ENCODE measurements around the gene MAGI2.

Gene MAGI2

GRCh38 chr7:79425665-79426064 is 27.8 kb downstream of the MAGI2 start:
- no peak overlapping the region for H3K4me3 ChIP-seq (ENCODE audit: low read length in 2 of 2)
- no CpG with 5 or more reads among the region's 7 CpGs for whole genome bisulfite sequencing, 2 donors (ENCODE audit: extremely low coverage in 2 of 2, insufficient read length in 2 of 2, insufficient replicate concordance in 1 of 2)

GRCh38 chr7:79421751-79422150 is 31.7 kb downstream of the MAGI2 start:
- Histone ChIP-seq H2AK5ac (ENCODE audit: low read depth, low read length) (no peak overlapping the region), H2BK12ac (ENCODE audit: low read length) (no peak overlapping the region), H3K18ac (ENCODE audit: low read length) (no peak overlapping the region), H3K9me3 (replicated peaks in 1 of 2; ENCODE audit: control insufficient read depth in 2 of 2, insufficient read depth in 1 of 2, low read depth in 1 of 2, low read length in 2 of 2) (no peaks in the 10 kb centered on the region), H3K9ac (ENCODE audit: low read depth, low read length, poor library complexity) (no peak overlapping the region), H3K27ac (replicated peaks; ENCODE audit: low read length) (no peak overlapping the region), H3K14ac (ENCODE audit: low read length) (no peak overlapping the region), H4K91ac (ENCODE audit: low read depth, low read length, poor library complexity) (no peak overlapping the region), H2BK15ac (ENCODE audit: low read length) (no peak overlapping the region), H3K4ac (ENCODE audit: low read length) (no peak overlapping the region), H2BK120ac (ENCODE audit: low read depth, low read length) (no peak overlapping the region), H3K36me3 (replicated peaks in 1 of 2; ENCODE audit: control insufficient read depth in 2 of 2, insufficient read depth in 2 of 2, low read length in 2 of 2) (no peaks in the 10 kb centered on the region), H2AFZ (ENCODE audit: low read length) (no peak overlapping the region), H4K8ac (ENCODE audit: low read depth, low read length) (no peak overlapping the region), H3K23ac (ENCODE audit: low read depth, low read length, poor library complexity) (no peak overlapping the region), H3K4me3 (ENCODE audit: low read length in 2 of 2) (no peak overlapping the region), H3K4me2 (ENCODE audit: insufficient read depth, low read length, poor library complexity, severe bottlenecking) (no peak overlapping the region), H2BK5ac (ENCODE audit: low read length) (no peak overlapping the region), H3K27me3 (ENCODE audit: control insufficient read depth in 3 of 3, insufficient read depth in 3 of 3, low read depth in 1 of 3, low read length in 3 of 3) (no peaks in the 10 kb centered on the region), H3K79me1 (ENCODE audit: low read depth, low read length) (no peaks in the 10 kb centered on the region), H3K4me1 (ENCODE audit: control insufficient read depth in 2 of 2, insufficient read depth in 1 of 2, low read depth in 1 of 2, low read length in 2 of 2) (peaks cover 0 to 4% of the 10 kb centered on the region in 2 donors)
- no CpG with 5 or more reads among the region's 3 CpGs for WGBS, 2 donors (ENCODE audit: extremely low coverage in 2 of 2, insufficient read length in 2 of 2, insufficient replicate concordance in 1 of 2)
- DNase-seq (ENCODE audit: low spot score), result no peak

More at GRCh38 chr7:79425665-79426064, 27.8 kb downstream of the MAGI2 start:
- Histone ChIP-seq H3K4me2 (ENCODE audit: insufficient read depth, low read length, poor library complexity, severe bottlenecking) (no peak overlapping the region), H3K4me1 (ENCODE audit: control insufficient read depth in 2 of 2, insufficient read depth in 1 of 2, low read depth in 1 of 2, low read length in 2 of 2) (no peaks in the 10 kb centered on the region), H4K8ac (ENCODE audit: low read depth, low read length) (no peak overlapping the region), H3K36me3 (replicated peaks in 1 of 2; ENCODE audit: control insufficient read depth in 2 of 2, insufficient read depth in 2 of 2, low read length in 2 of 2) (no peaks in the 10 kb centered on the region), H3K27me3 (ENCODE audit: control insufficient read depth in 3 of 3, insufficient read depth in 3 of 3, low read depth in 1 of 3, low read length in 3 of 3) (no peaks in the 10 kb centered on the region), H3K18ac (ENCODE audit: low read length) (no peak overlapping the region), H2BK12ac (ENCODE audit: low read length) (no peak overlapping the region), H3K27ac (replicated peaks; ENCODE audit: low read length) (no peak overlapping the region), H3K9me3 (replicated peaks in 1 of 2; ENCODE audit: control insufficient read depth in 2 of 2, insufficient read depth in 1 of 2, low read depth in 1 of 2, low read length in 2 of 2) (no peaks in the 10 kb centered on the region), H2BK5ac (ENCODE audit: low read length) (no peak overlapping the region), H3K23ac (ENCODE audit: low read depth, low read length, poor library complexity) (no peak overlapping the region), H3K79me1 (ENCODE audit: low read depth, low read length) (no peaks in the 10 kb centered on the region), H4K91ac (ENCODE audit: low read depth, low read length, poor library complexity) (no peak overlapping the region), H2AK5ac (ENCODE audit: low read depth, low read length) (no peak overlapping the region), H2BK120ac (ENCODE audit: low read depth, low read length) (no peak overlapping the region), H3K14ac (ENCODE audit: low read length) (no peak overlapping the region), H3K4ac (ENCODE audit: low read length) (no peak overlapping the region), H2AFZ (ENCODE audit: low read length) (no peak overlapping the region), H3K9ac (ENCODE audit: low read depth, low read length, poor library complexity) (no peak overlapping the region), H2BK15ac (ENCODE audit: low read length) (no peak overlapping the region)
- no peak for DNase-seq (ENCODE audit: low spot score)

DNA sequence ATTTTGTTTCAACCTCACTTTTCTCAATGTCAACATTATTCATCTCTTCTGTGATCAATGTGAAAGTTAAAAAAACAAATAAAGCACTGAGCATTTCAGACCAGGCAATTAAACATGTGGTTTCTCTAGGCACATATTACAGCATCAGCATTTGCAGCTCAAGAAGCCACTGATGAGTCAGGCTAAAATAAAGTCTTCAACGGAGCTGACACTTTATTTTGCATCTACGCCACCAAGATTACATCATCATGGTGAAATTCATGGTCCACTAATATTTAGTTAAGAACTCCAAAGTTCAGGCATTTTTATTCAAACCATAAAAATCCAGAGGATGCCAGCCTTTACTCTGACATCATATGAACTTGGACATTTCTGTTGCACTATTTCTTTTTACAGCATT is 33.0 kb downstream of the MAGI2 start:
- H3K4me1 ChIP-seq (ENCODE audit: control insufficient read depth in 2 of 2, insufficient read depth in 1 of 2, low read depth in 1 of 2, low read length in 2 of 2), result peaks cover 0 to 4% of the 10 kb centered on the region in 2 donors
- no peak for DNase-seq (ENCODE audit: low spot score)
- no peaks in the 10 kb centered on the region for H3K27me3 ChIP-seq (ENCODE audit: control insufficient read depth in 3 of 3, insufficient read depth in 3 of 3, low read depth in 1 of 3, low read length in 3 of 3)
- no peak overlapping the region for H3K4me3 ChIP-seq (ENCODE audit: low read length in 2 of 2)
- no peak overlapping the region for H3K4ac ChIP-seq (ENCODE audit: low read length)
- no peaks in the 10 kb centered on the region for H3K36me3 ChIP-seq (replicated peaks in 1 of 2; ENCODE audit: control insufficient read depth in 2 of 2, insufficient read depth in 2 of 2, low read length in 2 of 2)
- H4K91ac ChIP-seq (ENCODE audit: low read depth, low read length, poor library complexity), result no peak overlapping the region
- no peak overlapping the region for H3K23ac ChIP-seq (ENCODE audit: low read depth, low read length, poor library complexity)
- H3K14ac ChIP-seq (ENCODE audit: low read length), result no peak overlapping the region
- H2BK120ac ChIP-seq (ENCODE audit: low read depth, low read length), result no peak overlapping the region
- no peak overlapping the region for H2AFZ ChIP-seq (ENCODE audit: low read length)
- no peaks in the 10 kb centered on the region for H3K9me3 ChIP-seq (replicated peaks in 1 of 2; ENCODE audit: control insufficient read depth in 2 of 2, insufficient read depth in 1 of 2, low read depth in 1 of 2, low read length in 2 of 2)
- no peak overlapping the region for H3K9ac ChIP-seq (ENCODE audit: low read depth, low read length, poor library complexity)
- H2BK5ac ChIP-seq (ENCODE audit: low read length), result no peak overlapping the region
- H4K8ac ChIP-seq (ENCODE audit: low read depth, low read length), result no peak overlapping the region
- no peak overlapping the region for H3K27ac ChIP-seq (replicated peaks; ENCODE audit: low read length)
- H2AK5ac ChIP-seq (ENCODE audit: low read depth, low read length), result no peak overlapping the region
- H3K18ac ChIP-seq (ENCODE audit: low read length), result no peak overlapping the region
- no peak overlapping the region for H2BK12ac ChIP-seq (ENCODE audit: low read length)
- H3K4me2 ChIP-seq (ENCODE audit: insufficient read depth, low read length, poor library complexity, severe bottlenecking), result no peak overlapping the region
- no CpG with 5 or more reads among the region's 2 CpGs for WGBS, 2 donors (ENCODE audit: extremely low coverage in 2 of 2, insufficient read length in 2 of 2, insufficient replicate concordance in 1 of 2)
- H2BK15ac ChIP-seq (ENCODE audit: low read length), result no peak overlapping the region
- H3K79me1 ChIP-seq (ENCODE audit: low read depth, low read length), result no peaks in the 10 kb centered on the region

- Histone ChIP-seq H2BK15ac (ENCODE audit: low read length) (no peak overlapping the region), H3K4me3 (ENCODE audit: low read length in 2 of 2) (no peak overlapping the region), H3K36me3 (replicated peaks in 1 of 2; ENCODE audit: control insufficient read depth in 2 of 2, insufficient read depth in 2 of 2, low read length in 2 of 2) (no peaks in the 10 kb centered on the region), H3K27me3 (ENCODE audit: control insufficient read depth in 3 of 3, insufficient read depth in 3 of 3, low read depth in 1 of 3, low read length in 3 of 3) (no peaks in the 10 kb centered on the region), H3K27ac (replicated peaks; ENCODE audit: low read length) (no peak overlapping the region), H3K4me1 (ENCODE audit: control insufficient read depth in 2 of 2, insufficient read depth in 1 of 2, low read depth in 1 of 2, low read length in 2 of 2) (no peaks in the 10 kb centered on the region), H3K4me2 (ENCODE audit: insufficient read depth, low read length, poor library complexity, severe bottlenecking) (no peak overlapping the region), H3K9ac (ENCODE audit: low read depth, low read length, poor library complexity) (no peak overlapping the region), H4K8ac (ENCODE audit: low read depth, low read length) (no peak overlapping the region), H2AK5ac (ENCODE audit: low read depth, low read length) (no peak overlapping the region), H2AFZ (ENCODE audit: low read length) (no peak overlapping the region), H3K14ac (ENCODE audit: low read length) (no peak overlapping the region), H2BK5ac (ENCODE audit: low read length) (no peak overlapping the region), H3K79me1 (ENCODE audit: low read depth, low read length) (no peaks in the 10 kb centered on the region), H2BK120ac (ENCODE audit: low read depth, low read length) (no peak overlapping the region), H3K4ac (ENCODE audit: low read length) (no peak overlapping the region), H2BK12ac (ENCODE audit: low read length) (no peak overlapping the region), H3K18ac (ENCODE audit: low read length) (no peak overlapping the region), H3K9me3 (replicated peaks in 1 of 2; ENCODE audit: control insufficient read depth in 2 of 2, insufficient read depth in 1 of 2, low read depth in 1 of 2, low read length in 2 of 2) (no peaks in the 10 kb centered on the region), H3K23ac (ENCODE audit: low read depth, low read length, poor library complexity) (no peak overlapping the region), H4K91ac (ENCODE audit: low read depth, low read length, poor library complexity) (no peak overlapping the region)
- DNase-seq (ENCODE audit: low spot score), result no peak
Measured at GRCh38 chr7:79414910-79415309, 38.6 kb downstream of the MAGI2 start.

All from neuronal stem cell (in vitro differentiated cells).